Suprapubic skin (tissue), 4 donors: ENCODE measurements around the gene CHRNG. TPM values are rescaled to one million over a fixed set of nuclear protein-coding genes. Genes with fewer than 3 reads are reported as not detected.

Source experiments
- DNase-seq, 2 donors: peaks; one replicate each; pipeline ENCODE4 v3.0.0-alpha.2; 2019; ENCODE audit warnings: low spot score in 2 of 2
- H3K27ac ChIP-seq: fragments of 200-600 bp; sonication (generic); one replicate; pipeline ENCODE4 v1.5.1; 2019
- H3K27me3 ChIP-seq: fragments of 200-600 bp; sonication (generic); one replicate; pipeline ENCODE4 v1.5.1; 2019
- H3K36me3 ChIP-seq: fragments of 200-600 bp; sonication (generic); one replicate; pipeline ENCODE4 v1.5.1; 2019
- H3K4me1 ChIP-seq: fragments of 200-600 bp; sonication (generic); one replicate; pipeline ENCODE4 v1.5.1; 2019
- H3K4me3 ChIP-seq: fragments of 200-600 bp; sonication (generic); one replicate; pipeline ENCODE4 v1.5.1; 2019; ENCODE audit warnings: mild to moderate bottlenecking
- H3K9me3 ChIP-seq: fragments of 200-600 bp; sonication (generic); one replicate; pipeline ENCODE4 v1.5.1; 2019
- EP300 ChIP-seq: sonication (generic); formaldehyde crosslinking; IDR thresholded peaks from one replicate; pipeline ENCODE4 v1.6.1; 2017; ENCODE audit warnings: antibody characterized with exemption
- POLR2A ChIP-seq, 2 donors: fragments of 450-650 bp; IDR thresholded peaks; one replicate each; pipeline ENCODE4 v1.6.1; 2017; ENCODE audit warnings: antibody characterized with exemption in 2 of 2, mild to moderate bottlenecking in 2 of 2, moderate library complexity in 2 of 2
- POLR2AphosphoS5 ChIP-seq, 3 donors: sonication (generic); formaldehyde crosslinking; IDR thresholded peaks; one replicate each; pipeline ENCODE4 v1.6.1; 2017; ENCODE audit warnings: antibody characterized with exemption in 3 of 3
- WGBS: methylation state at CpG from one replicate; pipeline ENCODE4 v1.1.5; 2018; 5-methylcytosine and 5-hydroxymethylcytosine counted together
- total RNA-seq, 4 donors: library from RNA; depleted of rRNA; stranded (reverse); fragments of >200 nt; gene quantifications; one replicate each; pipeline ENCODE4 v1.1.0, GENCODE V29; 2016
- TF ChIP-seq, protein P1 (sequence below), 2 donors: fragments of 200-600 bp in 1 of 2; fragments of 450-650 bp in 1 of 2; sonication (generic) in 1 of 2; IDR thresholded peaks; one replicate each; pipeline ENCODE4 v1.5.1; 2016 to 2019; ENCODE audit warnings: antibody characterized with exemption in 2 of 2, mild to moderate bottlenecking in 1 of 2, moderate library complexity in 1 of 2

CHRNG gene
- total RNA-seq, 4 donors from 2014 or later, result not detected

DNA sequence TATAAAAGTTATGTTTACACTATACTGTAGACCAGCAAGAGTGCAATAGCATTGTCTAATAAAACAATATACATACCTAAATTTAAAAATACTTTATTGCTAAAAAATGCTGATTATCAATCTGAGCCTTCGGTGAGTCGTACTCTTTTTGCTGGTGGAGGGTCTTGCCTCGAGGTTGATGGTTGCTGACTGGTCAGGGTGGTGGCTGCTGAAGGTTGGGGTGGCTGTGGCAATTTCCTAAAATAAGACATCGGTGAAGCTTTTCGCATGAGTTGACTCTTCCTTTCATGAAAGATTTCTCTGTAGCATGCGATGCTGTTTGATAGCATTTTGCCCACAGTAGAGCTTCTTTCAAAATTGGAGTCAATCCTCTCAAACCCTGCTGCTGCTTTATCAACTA is 8.5 kb downstream of the CHRNG start:
- peaks cover 28% of the 10 kb centered on the region for H3K4me1 ChIP-seq
- H3K27me3 ChIP-seq, result no peaks in the 10 kb centered on the region
- peaks cover 3% of the 10 kb centered on the region for H3K36me3 ChIP-seq
- TF ChIP-seq POLR2AphosphoS5 (IDR thresholded peaks at IDR 0.05) (no peak), POLR2A (IDR thresholded peaks at IDR 0.05) (no peak), EP300 (no peak)
- TF ChIP-seq, protein P1, sequence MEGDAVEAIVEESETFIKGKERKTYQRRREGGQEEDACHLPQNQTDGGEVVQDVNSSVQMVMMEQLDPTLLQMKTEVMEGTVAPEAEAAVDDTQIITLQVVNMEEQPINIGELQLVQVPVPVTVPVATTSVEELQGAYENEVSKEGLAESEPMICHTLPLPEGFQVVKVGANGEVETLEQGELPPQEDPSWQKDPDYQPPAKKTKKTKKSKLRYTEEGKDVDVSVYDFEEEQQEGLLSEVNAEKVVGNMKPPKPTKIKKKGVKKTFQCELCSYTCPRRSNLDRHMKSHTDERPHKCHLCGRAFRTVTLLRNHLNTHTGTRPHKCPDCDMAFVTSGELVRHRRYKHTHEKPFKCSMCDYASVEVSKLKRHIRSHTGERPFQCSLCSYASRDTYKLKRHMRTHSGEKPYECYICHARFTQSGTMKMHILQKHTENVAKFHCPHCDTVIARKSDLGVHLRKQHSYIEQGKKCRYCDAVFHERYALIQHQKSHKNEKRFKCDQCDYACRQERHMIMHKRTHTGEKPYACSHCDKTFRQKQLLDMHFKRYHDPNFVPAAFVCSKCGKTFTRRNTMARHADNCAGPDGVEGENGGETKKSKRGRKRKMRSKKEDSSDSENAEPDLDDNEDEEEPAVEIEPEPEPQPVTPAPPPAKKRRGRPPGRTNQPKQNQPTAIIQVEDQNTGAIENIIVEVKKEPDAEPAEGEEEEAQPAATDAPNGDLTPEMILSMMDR (IDR thresholded peaks at IDR 0.05), result no peak
- 97% methylated on average over 6 of the region's 6 CpGs for WGBS
- H3K4me3 ChIP-seq, result no peak overlapping the region
- H3K9me3 ChIP-seq, result no peaks in the 10 kb centered on the region
- peak in 1 of 2 donors; percentile 50 for DNase-seq
- H3K27ac ChIP-seq, result no peak overlapping the region

DNA sequence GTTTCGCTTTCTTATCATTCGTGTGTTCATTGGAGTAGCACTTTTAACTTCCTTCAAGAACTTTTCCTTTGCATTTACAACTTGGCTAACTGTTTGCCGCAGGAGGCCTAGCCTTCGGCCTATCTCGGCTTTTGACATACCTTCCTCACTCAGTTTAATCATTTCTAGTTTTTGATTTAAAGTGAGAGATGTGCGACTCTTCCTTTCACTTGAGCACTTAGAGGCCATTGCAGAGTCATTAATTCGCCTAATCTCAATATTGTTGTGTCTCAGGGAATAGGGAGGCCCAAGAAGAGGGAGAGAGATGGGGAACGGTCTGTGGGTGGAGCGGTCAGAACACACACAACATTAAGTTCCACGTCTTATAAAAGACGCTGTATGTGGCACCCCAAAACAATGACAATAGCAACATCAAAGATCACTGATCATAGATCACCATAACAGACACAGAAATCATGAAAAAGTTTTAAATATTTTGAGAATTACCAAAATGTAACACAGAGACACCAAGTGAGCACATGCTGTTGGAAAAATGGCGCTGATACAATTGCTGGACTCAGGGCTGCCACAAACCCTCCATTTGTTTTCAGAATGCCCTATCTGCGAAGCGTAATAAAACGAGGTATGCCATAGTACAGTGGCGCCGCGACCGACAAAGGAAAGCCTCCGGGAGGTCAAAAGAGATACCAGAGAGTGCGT is 10.3 kb downstream of the CHRNG start:
- Histone ChIP-seq H3K4me1 (peaks cover 33% of the 10 kb centered on the region), H3K9me3 (no peaks in the 10 kb centered on the region), H3K27ac (peak overlapping the region; percentile 99), H3K4me3 (peak overlapping the region; percentile 83), H3K36me3 (peaks cover 3% of the 10 kb centered on the region), H3K27me3 (no peaks in the 10 kb centered on the region)
- DNase-seq, result no peak
- 37% methylated on average over 21 of the region's 21 CpGs for WGBS
- TF ChIP-seq POLR2AphosphoS5 (IDR thresholded peaks at IDR 0.05) (no peak), POLR2A (IDR thresholded peaks at IDR 0.05) (no peak), EP300 (no peak)
- TF ChIP-seq, protein P1 (IDR thresholded peaks at IDR 0.05), result no peak

- Histone ChIP-seq H3K4me1 (peaks cover 34% of the 10 kb centered on the region), H3K27me3 (no peaks in the 10 kb centered on the region), H3K9me3 (no peaks in the 10 kb centered on the region), H3K27ac (peak within 1 kb of the TSS; percentile 99), H3K36me3 (peaks cover 3% of the 10 kb centered on the region), H3K4me3 (peak within 1 kb of the TSS; percentile 83)
- DNase-seq, result peak; percentile 96 to 97
- TF ChIP-seq POLR2A (IDR thresholded peaks at IDR 0.05), result peak; percentile 43 to 67
- peak in 2 of 3 donors; percentile 31 to 87 for TF ChIP-seq POLR2AphosphoS5 (IDR thresholded peaks at IDR 0.05)
- TF ChIP-seq, protein P1 (IDR thresholded peaks at IDR 0.05), result peak in 1 of 2 donors; percentile 31
- no peak for TF ChIP-seq EP300
- under 1% methylated on average over 42 of the region's 81 CpGs for WGBS
Observed at GRCh38 chr2:232550354-232551249, 11.1 kb downstream of the CHRNG start, which contains the start of the genes EIF4E2 and TIGD1. TSS of gene EIF4E2 (plus strand) at chr2:232550689. CDS start at chr2:232550725, 36 bp downstream. TSS of gene TIGD1 (minus strand) at chr2:232550557. CDS start at chr2:232549882, 675 bp downstream.

DNA sequence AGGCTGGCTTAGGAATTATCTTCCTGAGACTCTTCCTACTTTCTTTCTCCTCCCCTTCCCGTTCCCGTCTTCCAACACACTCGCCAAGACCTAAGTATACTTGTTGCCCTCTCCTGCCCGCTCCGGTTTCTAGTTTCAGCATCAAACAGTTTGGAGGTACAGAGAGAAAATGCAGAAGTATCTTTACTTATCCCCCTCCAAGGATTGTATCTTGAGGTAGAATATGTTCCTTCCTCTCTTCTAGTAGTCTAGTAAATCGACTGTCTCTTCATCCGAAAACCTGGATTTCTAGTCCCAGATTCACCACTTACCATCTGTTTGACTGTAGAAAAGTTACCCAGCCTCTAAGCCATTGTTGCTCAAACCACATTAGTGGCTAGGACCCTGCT is 11.8 kb downstream of the CHRNG start:
- H3K27me3 ChIP-seq, result no peaks in the 10 kb centered on the region
- peaks cover 6% of the 10 kb centered on the region for H3K36me3 ChIP-seq
- no peak for DNase-seq
- 9% methylated on average over 7 of the region's 7 CpGs for WGBS
- peaks cover 37% of the 10 kb centered on the region for H3K4me1 ChIP-seq
- no peaks in the 10 kb centered on the region for H3K9me3 ChIP-seq
- TF ChIP-seq, protein P1 (IDR thresholded peaks at IDR 0.05), result no peak
- TF ChIP-seq POLR2A (IDR thresholded peaks at IDR 0.05), result no peak
- no peak for TF ChIP-seq POLR2AphosphoS5 (IDR thresholded peaks at IDR 0.05)
- TF ChIP-seq EP300, result no peak
- H3K4me3 ChIP-seq, result peak overlapping the region; percentile 83
- peak overlapping the region; percentile 99 for H3K27ac ChIP-seq

GRCh38 chr2:232551776-232552175 is 12.3 kb downstream of the CHRNG start:
- WGBS, result 95% methylated on average over 4 of the region's 4 CpGs
- H3K36me3 ChIP-seq, result peaks cover 10% of the 10 kb centered on the region
- TF ChIP-seq EP300 (no peak), POLR2A (IDR thresholded peaks at IDR 0.05) (no peak), POLR2AphosphoS5 (IDR thresholded peaks at IDR 0.05) (no peak)
- TF ChIP-seq, protein P1 (IDR thresholded peaks at IDR 0.05), result no peak
- no peaks in the 10 kb centered on the region for H3K9me3 ChIP-seq
- peak overlapping the region; percentile 83 for H3K4me3 ChIP-seq
- no peaks in the 10 kb centered on the region for H3K27me3 ChIP-seq
- H3K27ac ChIP-seq, result no peak overlapping the region
- peaks cover 41% of the 10 kb centered on the region for H3K4me1 ChIP-seq
- DNase-seq, result no peak
